Stimulated activated naive CD8-positive, alpha-beta T cell treated with anti-CD3 and anti-CD28 coated beads, Interleukin-15, Interleukin-2, amounts not matched to agents 100 U/mL and 50 U/mL, for 24 hours (primary cell): Measurements from ENCODE around the gene FAM53B.
A peak's percentile ranks its signal among the peaks of the same experiment; 100 is the strongest.

Experiments
- ATAC-seq: fragments of 150-1000 bp; cut with Tn5 transposase; one replicate; pipeline ENCODE4 v1.10.0; 2021
- DNase-seq: peaks from one replicate; pipeline ENCODE4 v3.0.0; 2021

FAM53B gene

DNA sequence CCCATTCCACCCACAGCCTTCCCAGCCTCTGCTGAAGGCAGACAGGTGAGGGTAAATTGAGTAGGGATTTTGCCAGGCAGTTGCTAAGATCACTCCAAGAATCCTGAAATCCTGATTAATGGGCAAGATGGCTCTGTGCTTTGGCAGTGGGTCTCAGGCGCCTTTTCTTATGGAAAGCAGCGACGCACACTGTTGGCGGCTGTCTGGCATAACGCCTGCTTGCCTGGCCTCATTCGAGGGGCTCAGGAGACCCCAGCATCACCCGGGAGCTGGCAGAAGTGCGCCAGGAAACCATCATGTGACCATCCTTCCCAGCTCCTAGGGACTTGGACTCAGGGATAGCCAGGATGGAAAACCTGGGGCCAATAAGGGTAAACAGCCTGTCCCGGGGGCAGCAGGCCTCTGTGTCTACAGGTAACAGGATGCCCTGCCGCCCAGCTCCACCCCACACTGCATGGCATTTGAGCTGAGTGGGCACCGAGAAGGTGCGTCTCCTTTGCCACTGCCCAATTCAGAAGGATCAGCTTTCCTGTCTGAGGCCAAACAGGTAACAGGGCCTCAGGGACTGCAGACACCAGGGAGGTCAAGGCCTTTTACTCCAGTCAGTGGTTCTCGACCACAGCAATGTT is 98.6 kb downstream of the FAM53B start:
- no peak for ATAC-seq
- DNase-seq, result no peak

DNA sequence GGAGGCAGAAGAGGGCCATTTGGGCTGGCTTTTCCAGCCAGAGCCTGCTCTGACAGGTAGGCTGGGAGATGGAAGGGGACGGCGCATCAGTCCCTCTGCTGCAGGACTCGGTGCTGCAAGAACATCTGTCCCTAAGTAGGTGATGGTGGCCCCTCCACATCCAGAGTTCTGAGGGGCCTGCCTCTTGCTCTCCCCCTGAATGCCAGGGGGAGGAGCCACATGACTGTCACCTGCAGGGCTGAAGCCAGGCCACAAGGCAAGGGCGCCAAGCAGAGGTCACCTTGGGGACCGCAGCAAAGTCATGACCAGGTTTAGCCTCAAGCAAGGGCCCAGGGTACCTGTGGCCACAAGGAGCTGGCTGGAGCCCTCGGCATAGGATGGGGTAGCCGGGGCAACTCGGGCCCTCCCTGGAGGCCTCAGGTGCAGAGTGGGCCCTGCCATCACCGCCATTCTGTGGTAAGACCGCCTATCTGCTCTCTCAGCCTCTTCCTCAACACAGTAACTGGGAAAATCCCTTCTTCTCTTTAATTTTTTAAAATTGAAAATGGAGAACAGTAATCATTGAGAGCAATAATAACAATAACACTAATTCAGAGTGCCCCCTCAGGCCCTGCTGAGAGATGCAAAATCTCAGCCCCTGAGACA is 99.3 kb downstream of the FAM53B start:
- DNase-seq, result no peak

DNA sequence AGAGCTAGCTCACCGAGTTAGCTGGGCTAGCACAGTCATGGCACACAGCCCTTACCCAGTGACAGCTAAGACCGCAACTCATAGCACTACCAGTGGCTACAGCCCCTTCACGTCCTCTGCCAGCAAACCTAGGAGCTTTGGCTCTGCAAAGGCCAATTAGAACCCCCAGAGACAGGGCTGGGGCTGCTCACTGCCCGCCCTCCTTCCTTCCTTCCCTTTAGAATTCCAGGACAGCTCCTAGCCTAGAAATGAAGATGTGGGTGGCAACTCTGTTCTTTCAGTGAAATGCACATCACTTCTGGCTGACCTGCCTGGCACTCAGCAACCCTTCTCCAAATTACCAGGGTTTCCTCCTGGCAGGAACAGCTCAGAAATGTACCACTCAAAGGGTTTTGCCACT is 99.9 kb downstream of the FAM53B start:
- ATAC-seq, result no peak
- DNase-seq, result no peak

More for the DNA sequence above, 99.3 kb downstream of the FAM53B start:
- no peak for ATAC-seq

DNA sequence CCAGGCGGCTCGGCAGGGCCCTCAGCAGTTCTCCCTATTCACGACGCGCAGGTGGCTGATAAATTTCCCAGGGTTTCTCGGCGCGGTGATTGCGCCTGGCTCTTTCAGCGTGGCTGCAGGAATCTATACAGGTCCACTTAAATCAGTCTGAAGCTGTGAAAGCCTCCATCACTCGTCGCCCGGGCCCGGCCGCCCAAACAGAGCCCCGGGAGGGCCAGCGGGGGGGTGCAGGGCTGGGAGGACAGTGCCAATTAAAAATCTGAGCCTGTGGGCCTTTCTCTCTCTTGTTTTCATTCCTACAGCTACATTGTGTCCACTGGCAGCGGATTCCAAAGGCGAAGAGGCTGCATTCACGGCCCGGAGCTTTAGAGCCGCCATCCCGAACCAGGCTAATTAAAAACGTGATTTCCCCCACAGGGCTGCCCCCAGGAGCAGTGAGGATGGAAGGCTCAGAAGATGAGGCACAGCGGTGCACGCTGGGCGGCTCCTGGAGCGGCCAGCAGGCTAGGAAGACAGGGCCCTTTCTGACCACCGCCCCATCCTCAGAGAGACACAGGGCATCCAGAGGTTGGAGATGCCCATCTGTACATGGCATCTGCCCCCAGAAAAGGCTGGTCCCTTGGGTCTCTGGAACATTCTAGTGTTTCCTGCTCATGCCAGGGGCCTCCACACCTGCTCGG is 100.7 kb downstream of the FAM53B start:
- no peak for ATAC-seq
- DNase-seq, result no peak

DNA sequence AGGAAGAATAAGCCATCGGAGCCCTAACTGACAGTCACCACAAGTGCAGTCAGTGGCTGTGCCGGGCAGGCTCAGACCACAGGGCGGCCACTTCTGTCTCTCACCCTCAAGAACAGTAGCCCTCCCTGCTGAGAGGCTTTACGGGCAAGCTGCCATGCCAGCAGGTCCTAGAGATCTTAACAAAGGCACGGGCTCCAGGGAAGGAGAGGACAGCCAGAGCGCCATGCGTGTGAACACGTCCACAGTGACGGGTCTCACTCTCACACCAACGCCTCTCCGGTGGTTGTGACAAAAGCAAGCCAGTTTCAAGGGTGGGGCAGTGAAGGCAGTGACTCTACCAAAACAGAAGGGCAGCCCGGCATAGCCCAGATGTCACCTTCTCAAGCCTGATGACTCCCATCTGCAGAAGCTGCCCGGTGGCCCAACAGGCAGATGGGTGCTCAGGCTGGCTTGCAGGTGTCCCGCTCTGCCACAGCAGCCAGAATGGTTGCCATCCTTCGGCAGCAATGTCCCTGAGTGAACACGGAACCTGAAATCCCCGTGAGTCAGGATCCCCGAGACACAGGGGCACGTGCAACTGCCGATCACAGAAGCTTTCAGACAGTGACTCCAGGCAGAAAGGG is 102.0 kb downstream of the FAM53B start:
- no peak for ATAC-seq
- no peak for DNase-seq

DNA sequence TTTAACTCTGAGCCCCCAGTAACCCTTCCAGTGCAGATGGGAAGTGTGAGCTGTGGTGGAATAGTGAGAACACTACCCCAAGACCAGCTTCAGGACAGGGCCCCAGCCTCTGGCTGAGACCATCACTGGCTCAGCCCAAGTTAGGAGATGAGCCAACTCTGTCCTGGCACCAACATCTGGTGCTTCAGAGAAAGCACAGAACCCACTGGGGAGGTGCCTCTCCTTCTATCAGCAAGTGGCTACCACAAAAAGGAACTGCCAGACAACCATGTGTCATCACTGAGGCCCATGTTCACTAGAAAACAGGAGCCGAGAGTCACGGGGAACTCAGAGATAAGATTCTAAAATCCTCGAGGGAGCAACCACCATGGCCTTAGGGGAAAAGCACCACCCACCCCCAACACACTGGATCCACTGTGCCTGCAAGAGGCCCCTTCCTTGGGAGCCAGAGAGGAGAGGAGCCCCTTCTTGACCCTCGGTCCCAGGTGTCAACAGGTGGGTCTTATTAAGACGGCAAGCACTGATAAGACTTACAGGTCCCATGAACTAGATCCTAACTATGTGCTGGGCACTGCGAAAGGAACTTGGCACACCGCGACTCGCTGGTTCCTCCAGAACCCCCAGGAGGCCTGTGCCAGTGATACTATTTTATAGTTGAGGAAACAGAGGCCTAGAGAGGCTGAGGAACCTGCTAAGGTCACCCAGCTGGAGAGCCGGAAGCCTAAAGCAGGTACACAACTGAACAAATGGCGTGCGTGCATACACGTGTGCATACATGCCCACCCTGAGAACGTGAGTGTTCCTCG is 102.7 kb downstream of the FAM53B start:
- DNase-seq, result peak; percentile 35
- ATAC-seq, result peak; percentile 80

DNA sequence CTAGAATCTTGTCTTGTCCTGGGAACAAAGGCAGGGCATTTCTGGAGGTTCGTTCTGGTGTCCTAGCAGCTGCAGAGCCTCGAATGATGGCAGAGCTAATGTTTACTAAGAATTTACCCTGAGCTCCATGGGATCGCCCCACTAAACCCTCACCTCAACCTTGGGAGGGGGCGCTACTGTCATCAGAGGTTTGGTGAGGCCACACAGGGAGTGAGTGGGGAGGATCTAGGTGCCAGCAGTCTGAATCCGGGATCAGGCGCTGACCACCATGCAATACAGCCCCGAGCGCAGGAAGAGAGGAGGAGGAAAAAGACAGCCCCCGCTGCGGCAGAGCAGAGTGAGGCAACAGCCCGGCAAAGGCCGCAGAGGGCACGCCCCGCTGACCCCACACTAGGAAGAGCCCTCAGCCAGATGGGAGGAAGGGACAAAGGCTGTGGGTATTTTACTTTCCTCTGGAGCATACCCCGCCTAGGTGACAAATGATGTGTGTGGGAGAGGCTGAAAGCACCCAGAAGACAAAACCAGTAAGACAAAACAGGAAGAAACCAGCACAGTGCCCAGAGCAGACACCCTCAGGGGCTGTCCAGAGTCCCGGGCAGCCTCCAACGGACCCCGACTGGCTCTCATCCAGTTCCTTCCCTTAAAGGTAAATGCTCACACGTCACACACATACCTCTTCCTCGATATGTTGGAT is 103.5 kb downstream of the FAM53B start:
- peak; percentile 15 for ATAC-seq
- DNase-seq, result no peak

DNA sequence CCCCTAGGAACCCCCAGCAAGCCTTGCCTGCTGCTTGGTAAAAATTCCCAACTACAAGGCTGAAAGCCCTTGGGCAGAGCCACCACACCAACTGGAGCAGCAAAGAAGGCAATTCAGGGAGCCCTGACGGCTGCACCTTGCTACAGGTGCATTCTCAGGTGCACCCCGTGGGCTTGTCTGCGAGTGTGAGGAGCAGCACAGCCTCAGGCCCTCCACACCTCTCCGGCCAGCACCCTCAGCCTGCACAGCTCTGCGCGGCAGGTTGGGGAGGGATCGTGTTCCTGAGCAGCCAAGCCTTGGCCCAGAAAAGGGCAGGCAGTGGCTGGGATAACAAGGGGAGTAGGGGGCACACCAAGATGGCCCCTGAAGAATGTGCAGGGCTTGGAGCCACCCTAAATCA is 104.1 kb downstream of the FAM53B start:
- DNase-seq, result no peak
- ATAC-seq, result no peak

DNA sequence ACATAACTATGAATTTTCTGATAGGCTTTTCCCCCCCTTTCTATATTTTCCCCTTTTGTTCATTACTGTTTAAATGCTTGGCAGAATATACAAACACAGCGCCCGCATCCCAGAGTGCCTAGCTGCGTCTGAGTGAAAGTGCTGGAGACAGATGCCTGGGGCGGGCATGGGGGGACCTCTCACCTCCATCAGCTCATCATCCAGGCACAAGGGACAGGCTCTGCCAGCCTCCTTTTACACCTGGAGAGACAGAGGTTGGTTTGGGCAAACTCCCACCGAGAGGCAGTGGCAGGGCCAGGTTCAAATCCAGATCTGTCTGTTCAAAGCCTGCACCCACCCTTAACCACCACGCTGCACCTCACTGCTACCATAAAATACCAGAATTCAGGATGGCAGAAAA is 104.5 kb downstream of the FAM53B start:
- no peak for DNase-seq
- ATAC-seq, result no peak

DNA sequence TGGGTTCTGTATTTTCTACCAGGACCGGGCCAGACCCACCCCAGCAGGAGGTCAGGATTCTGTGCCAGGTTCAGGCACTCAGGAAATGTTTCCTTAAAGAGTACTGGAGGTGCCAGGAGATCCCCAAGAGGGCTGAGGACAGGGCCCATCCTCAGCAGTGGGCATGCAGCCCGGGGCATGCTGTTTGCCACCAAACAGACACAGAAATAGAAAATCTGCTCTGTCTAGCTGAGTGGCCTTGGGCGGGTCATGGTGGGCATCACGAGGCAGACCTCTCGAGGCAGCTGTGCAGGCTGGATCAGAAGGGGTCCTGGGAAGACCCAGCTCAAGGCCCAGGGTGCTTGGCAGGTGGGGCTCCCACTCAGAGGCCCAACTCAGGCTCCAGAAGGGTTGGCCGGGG is 105.0 kb downstream of the FAM53B start:
- ATAC-seq (no peak), DNase-seq (no peak)

DNA sequence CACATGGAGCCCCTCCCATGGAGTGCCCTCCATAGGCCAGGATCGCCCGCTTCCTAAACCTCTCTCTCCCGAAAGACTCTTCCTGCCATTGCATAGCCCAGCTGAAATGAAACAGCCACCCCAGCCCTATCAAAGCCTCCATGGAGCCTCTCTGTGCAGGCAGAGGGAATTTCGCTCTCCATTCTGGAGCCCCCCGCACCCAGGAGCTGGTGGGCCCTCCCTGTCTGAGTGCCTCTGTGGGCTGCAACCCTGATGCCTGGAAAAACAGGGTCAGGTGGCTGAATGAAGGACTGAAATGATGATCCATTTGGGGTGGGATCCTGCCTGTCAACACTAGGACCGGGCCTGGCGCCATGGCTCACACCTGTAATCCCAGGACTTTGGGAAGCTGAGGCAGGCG is 106.4 kb downstream of the FAM53B start:
- no peak for ATAC-seq
- DNase-seq, result no peak

DNA sequence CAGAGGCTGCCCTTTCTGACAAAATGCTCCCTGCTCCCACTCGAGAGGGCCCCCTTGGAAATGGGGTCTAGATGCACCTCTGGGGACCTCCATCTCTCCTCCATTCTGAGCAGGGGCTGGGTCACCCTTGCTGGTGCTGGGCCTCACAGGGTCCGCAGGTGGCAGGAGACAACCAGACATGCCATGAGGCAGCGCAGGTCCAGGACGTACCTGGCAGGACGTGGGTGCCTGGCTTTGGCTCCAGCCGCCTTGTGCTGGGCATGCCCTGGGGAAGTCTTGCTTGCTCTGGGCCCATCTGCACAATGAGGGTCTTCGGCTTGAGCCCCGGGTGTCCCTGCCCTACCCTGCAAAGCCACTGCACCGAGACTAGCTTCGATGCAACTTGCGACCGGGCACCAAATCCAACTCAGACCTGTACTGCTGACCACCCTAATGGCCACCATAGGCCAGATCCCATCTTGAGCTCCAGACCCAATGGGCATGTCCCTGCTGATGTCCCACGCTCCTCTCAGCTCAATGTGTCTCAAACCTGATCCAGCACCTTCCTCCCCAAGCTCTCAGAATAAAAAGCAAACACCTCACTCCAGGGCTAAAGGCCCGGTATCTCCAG is 107.0 kb downstream of the FAM53B start:
- ATAC-seq (no peak), DNase-seq (no peak)

DNA sequence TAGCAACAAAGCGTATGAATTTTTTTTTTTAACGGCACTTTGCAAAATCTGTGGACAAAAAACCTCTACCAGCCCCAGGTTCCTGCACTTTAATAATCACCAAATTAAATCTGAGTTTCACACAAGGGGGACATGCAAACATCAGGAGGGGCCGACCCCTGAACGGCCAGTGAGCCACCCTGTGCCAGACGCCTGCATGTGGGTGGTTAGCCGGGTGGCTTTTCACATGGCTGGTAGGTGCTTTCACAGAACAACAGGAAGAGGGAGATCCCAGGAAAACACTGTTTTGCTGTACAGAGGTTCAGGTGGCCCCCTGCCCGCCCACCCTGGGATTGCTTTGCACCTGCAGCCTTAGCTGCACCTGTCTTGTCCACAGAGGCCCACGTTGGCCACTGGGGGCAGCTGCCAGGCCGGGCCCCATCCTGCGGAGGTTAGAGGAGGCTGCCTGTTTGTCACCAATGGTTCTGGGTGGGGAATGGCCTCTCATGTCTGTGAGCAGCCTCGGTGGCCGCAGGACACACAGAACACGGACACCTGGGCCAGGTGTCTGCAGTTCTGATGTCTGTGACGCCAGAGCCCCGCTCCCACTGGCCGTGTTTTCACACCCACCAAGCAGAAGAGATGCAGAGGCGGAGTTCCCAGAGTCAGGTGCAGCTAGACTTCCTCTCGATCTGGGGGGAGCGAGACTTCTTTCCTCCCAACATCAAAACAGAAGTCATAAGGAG is 107.7 kb downstream of the FAM53B start:
- ATAC-seq, result no peak
- DNase-seq, result no peak

DNA sequence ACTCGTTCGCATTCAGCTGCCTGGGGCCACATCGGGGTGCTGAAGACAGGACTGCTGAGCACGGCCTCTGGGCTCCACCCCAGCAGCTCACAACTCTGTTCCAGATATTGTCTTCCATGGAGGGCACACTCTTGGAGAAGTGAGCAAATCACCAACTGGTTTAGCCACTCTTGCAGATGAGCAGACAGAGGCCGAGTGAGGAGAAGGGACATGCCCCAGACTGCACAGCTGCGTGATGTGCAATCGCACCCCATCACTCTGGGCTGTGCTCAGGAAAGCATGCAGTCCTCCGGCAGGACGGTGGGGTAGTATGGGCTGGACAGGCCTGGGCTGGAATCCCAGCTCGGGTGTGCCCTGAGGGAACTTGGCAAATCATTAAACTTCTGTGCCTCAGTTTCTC is 111.6 kb downstream of the FAM53B start:
- DNase-seq, result no peak
- ATAC-seq, result no peak

DNA sequence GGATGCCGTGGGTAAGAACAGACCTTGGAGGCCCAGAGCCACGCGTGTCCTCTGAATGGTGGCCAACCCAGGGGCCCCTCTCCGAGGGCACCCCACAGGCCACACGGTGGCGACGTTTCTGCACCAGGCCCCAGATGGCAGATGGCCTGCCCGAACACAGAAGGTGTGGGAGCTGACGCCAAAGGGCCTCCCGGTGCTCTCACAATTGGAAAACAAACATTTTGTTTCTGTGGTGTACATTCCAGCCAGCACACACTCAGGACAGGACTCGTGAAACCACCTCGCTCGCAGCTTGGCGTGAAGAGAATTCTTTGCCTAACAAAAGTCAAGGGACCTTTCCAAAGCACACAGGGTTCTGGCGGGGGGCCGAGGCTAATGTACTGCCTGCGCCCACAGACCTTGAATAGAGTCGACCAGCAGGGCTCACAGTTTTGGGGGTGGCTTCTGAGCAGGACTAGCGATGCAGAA is 112.1 kb downstream of the FAM53B start:
- ATAC-seq (no peak), DNase-seq (peak; percentile 57)

DNA sequence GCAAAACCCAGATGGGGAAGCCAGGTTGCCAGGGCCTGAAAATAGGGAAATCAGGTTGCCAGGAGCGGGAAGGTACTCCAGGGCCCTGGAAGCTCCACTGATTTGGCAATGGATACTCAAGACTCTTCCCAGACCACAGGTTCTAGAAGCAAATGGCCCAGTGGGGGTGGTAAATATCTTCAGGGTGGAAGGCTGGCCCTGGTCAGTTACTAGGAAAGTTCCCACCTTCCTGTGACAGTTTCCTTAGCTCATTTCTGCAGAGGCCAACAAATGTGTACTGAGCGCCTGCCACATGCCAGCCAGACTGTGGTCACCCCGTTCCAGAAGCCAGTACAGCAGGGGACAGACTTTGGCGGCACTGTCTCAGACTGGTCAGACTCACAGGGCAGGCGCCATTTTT is 113.6 kb downstream of the FAM53B start:
- no peak for DNase-seq
- ATAC-seq, result no peak

DNA sequence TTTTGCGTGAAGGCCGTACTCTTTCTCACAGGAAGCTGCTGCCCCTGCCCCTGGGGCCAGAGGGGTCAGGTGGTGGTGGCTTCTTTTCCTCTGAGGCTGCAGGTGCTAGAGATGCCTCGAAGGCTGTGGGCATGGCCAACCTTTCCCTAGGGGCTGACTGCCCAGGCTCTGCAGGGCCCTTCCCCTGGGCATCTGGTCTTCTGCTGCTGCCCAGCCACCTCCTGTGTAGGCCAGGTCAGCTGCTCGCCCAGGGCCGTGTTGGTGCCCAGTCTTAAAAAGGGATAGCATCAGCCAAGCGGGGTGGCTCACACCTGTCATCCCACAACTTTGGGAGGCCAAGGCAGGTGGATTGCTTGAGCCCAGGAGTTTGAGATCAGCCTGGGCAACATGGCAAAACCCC is 114.3 kb downstream of the FAM53B start:
- ATAC-seq, result no peak
- DNase-seq, result no peak

DNA sequence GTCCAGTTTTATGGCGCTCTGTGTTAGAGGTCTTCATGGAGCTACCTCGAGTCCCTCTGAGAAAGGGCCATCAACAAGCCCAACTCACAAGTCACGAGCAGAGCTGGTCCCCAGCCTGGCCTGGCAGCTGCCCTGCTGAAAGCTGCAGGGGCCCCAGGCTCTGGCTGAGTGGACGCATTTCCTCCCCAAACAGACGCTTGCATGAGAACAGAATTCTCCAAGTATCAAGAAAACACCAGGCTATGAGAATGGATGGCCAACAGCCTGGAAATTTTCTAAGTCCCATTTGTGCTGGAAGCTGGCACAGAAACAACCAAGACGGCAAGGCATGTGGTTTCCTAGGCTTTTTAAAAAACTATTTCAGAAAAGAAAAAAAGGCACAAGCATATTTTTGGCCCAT is 114.8 kb downstream of the FAM53B start:
- DNase-seq (no peak), ATAC-seq (no peak)

DNA sequence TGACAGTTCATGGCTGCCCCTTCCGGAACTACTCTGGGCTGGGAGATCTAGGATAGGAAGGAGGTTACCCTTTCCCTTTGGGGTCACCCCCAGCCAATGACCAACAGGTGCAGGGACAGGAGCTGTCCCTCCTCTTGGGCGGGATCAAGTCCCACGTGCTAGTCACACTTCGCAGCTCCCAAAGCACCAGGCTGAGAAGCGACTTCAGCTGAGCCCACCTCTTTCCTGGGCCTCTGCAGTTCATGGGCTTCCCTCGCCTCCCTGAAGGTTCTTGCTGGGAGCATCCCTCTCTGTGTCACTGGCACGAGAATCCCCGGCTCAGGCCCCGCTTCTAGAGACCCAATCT is 115.5 kb downstream of the FAM53B start:
- no peak for ATAC-seq
- DNase-seq, result no peak

DNA sequence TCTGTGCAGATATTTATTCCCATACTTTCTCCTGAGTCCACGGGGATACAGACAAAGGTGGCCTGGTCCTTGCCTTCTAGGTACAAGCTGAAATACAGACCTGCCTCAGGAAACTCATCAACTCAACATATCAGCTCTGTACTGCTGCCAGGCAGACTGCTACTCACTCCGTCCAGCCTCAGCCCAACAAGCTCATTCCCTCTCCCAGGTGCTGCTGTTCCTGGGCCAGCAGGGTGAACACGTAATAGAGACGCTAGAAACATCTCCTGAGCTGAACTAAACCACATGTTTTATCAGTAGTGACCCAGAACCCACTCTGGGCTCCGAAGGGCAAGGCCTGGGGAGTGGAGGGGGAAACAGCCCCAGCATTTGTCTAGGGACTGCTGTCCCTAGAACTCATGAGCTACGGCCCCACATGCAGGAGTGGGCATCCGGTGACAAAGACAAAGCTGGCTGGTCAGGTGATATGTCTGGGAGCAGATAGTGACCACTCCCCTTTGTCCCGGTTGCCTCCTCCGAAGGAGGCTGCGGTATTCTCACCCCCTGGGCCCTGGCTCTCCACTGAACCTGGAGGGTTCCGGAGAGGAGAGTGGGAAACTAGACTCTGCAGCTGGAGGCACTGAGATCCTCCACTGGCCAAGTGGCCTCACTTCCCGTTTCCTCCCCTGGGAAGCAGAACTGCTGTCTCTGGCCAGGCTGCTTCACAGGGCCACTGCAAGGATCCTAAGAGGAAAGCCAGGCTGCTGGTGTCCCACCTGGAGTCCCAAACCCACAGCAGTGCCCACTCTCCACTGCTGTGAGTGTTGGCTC is 116.1 kb downstream of the FAM53B start:
- DNase-seq (no peak), ATAC-seq (no peak)
